Head of caudate nucleus (tissue), 42 donors: ENCODE data around the gene CAB39L.

ENCODE experiments used
- DNase-seq, 42 donors: peaks; one replicate each; pipeline versions ENCODE4 v3.0.0 to v3.0.0-alpha.2; 2020 to 2021; ENCODE audit warnings: mixed read lengths in 7 of 42
- intact Hi-C: fragments of 100-400 bp; cut with DNase I; formaldehyde crosslinking; loops from one replicate; pipeline ENCODE4 v1.15.0; 2022

CAB39L gene

GRCh38 chr13:49262634-49263033 is 181.2 kb downstream of the CAB39L start:
- intact Hi-C loops, result no loop called here
- no peak for DNase-seq

GRCh38 chr13:49259586-49259985 is 184.3 kb downstream of the CAB39L start:
- intact Hi-C loops, result no loop called here
- no peak for DNase-seq
